KMS-11 (cell line): ENCODE data around the gene LEMD3.

Experiments
- H2AFZ ChIP-seq: fragments of 200-600 bp; sonication (generic); 2 replicates; pipeline ENCODE4 v1.6.1; 2016; ENCODE audit warnings: antibody characterized with exemption, mixed run types, low read depth
- H3K27ac ChIP-seq: fragments of 200-600 bp; sonication (generic); 2 replicates; pipeline ENCODE4 v1.6.1; 2016; ENCODE audit warnings: mild to moderate bottlenecking, mixed run types
- H3K27me3 ChIP-seq: fragments of 200-600 bp; sonication (generic); 2 replicates; pipeline ENCODE4 v1.6.1; 2017; ENCODE audit warnings: mild to moderate bottlenecking, low read depth, mixed run types, moderate library complexity; ENCODE audit not compliant: insufficient read depth
- H3K36me3 ChIP-seq: fragments of 200-600 bp; sonication (generic); 2 replicates; pipeline ENCODE4 v1.6.1; 2017; ENCODE audit warnings: mild to moderate bottlenecking, mixed run types; ENCODE audit not compliant: insufficient read depth
- H3K4me1 ChIP-seq: fragments of 200-600 bp; sonication (generic); 2 replicates; pipeline ENCODE4 v1.6.1; 2016; ENCODE audit warnings: mild to moderate bottlenecking, low read depth, mixed run types; ENCODE audit not compliant: poor library complexity, severe bottlenecking
- H3K4me2 ChIP-seq: fragments of 200-600 bp; sonication (generic); 2 replicates; pipeline ENCODE4 v1.7.0; 2016; ENCODE audit warnings: mild to moderate bottlenecking, mixed run types
- H3K4me3 ChIP-seq: fragments of 200-600 bp; sonication (generic); IDR thresholded peaks from 2 replicates; pipeline ENCODE4 v1.6.1; 2017; ENCODE audit warnings: low read depth, low read length, mixed read lengths; ENCODE audit not compliant: insufficient read depth
- H3K79me2 ChIP-seq: fragments of 200-600 bp; sonication (generic); 2 replicates; pipeline ENCODE4 v1.6.1; 2016; ENCODE audit warnings: low read depth, mixed run types; ENCODE audit not compliant: insufficient read depth
- H3K9ac ChIP-seq: fragments of 200-600 bp; sonication (generic); 2 replicates; pipeline ENCODE4 v1.6.1; 2016; ENCODE audit warnings: mild to moderate bottlenecking, mixed run types
- H4K20me1 ChIP-seq: fragments of 200-600 bp; sonication (generic); 2 replicates; pipeline ENCODE4 v1.6.1; 2016; ENCODE audit warnings: mild to moderate bottlenecking, mixed run types; ENCODE audit not compliant: insufficient read depth
- CTCF ChIP-seq: fragments of 200-600 bp; sonication (generic); conservative IDR thresholded peaks from 2 replicates; pipeline ENCODE4 v1.6.1; 2017; ENCODE audit warnings: low read depth, mild to moderate bottlenecking, antibody characterized with exemption, low read length, moderate library complexity, mixed read lengths

LEMD3 gene

GRCh38 chr12:65229441-65229840 is 60.1 kb downstream of the LEMD3 start:
- no peaks in the 10 kb centered on the region for H3K27me3 ChIP-seq
- no peak overlapping the region for H3K4me3 ChIP-seq
- no peaks in the 10 kb centered on the region for H3K36me3 ChIP-seq
- peaks cover 8% of the 10 kb centered on the region for H3K4me1 ChIP-seq
- H3K9ac ChIP-seq, result no peak overlapping the region
- peaks cover 13% of the 10 kb centered on the region; the same call in 1 of the 2 replicates for H3K79me2 ChIP-seq
- H2AFZ ChIP-seq, result no peak overlapping the region
- no peak overlapping the region for H3K27ac ChIP-seq
- no peak overlapping the region for H3K4me2 ChIP-seq
- H4K20me1 ChIP-seq, result no peaks in the 10 kb centered on the region
- TF ChIP-seq CTCF, result no peak

GRCh38 chr12:65232476-65233077 is 63.2 kb downstream of the LEMD3 start:
- TF ChIP-seq CTCF, result peak; percentile 86
- H3K79me2 ChIP-seq, result peaks cover 10% of the 10 kb centered on the region; the same call in 1 of the 2 replicates
- H4K20me1 ChIP-seq, result no peaks in the 10 kb centered on the region
- peaks cover 8% of the 10 kb centered on the region for H3K4me1 ChIP-seq
- no peaks in the 10 kb centered on the region for H3K36me3 ChIP-seq
- peak overlapping the region; percentile 23 for H3K4me2 ChIP-seq
- no peaks in the 10 kb centered on the region for H3K27me3 ChIP-seq
- no peak overlapping the region for H3K4me3 ChIP-seq
- no peak overlapping the region for H2AFZ ChIP-seq
- H3K9ac ChIP-seq, result no peak overlapping the region
- no peak overlapping the region for H3K27ac ChIP-seq

- Histone ChIP-seq H3K27ac (no peak overlapping the region), H4K20me1 (no peaks in the 10 kb centered on the region), H3K27me3 (no peaks in the 10 kb centered on the region), H3K4me1 (peaks cover 4% of the 10 kb centered on the region), H3K36me3 (peaks cover 8% of the 10 kb centered on the region; the same call in 1 of the 2 replicates), H3K4me2 (no peak overlapping the region), H2AFZ (no peak overlapping the region), H3K4me3 (no peak overlapping the region), H3K79me2 (0 out of 2 replicates have a peak, but pooled peaks cover 6% of the 10 kb centered on the region), H3K9ac (no peak overlapping the region)
- TF ChIP-seq CTCF, result no peak
Measured at GRCh38 chr12:65237153-65237552, 67.8 kb downstream of the LEMD3 start.

GRCh38 chr12:65238609-65239008 is 69.2 kb downstream of the LEMD3 start:
- Histone ChIP-seq H3K4me2 (no peak overlapping the region), H3K27me3 (no peaks in the 10 kb centered on the region), H4K20me1 (no peaks in the 10 kb centered on the region), H3K9ac (no peak overlapping the region), H3K4me1 (no peaks in the 10 kb centered on the region), H3K79me2 (0 out of 2 replicates have a peak, but pooled peaks cover 6% of the 10 kb centered on the region), H2AFZ (no peak overlapping the region), H3K36me3 (peaks cover 8% of the 10 kb centered on the region; the same call in 1 of the 2 replicates), H3K27ac (no peak overlapping the region), H3K4me3 (no peak overlapping the region)
- no peak for TF ChIP-seq CTCF
